IMR-90 (cell line): ENCODE data around the gene FOXN3. TPM values are rescaled to one million over a fixed set of nuclear protein-coding genes. Genes with fewer than 3 reads are reported as not detected.

Experiments used
- ATAC-seq: fragments of 200-7000 bp; cut with Tn5 transposase; 2 replicates; pipeline ENCODE4 v1.9.1; 2020; ENCODE audit warnings: low read depth, mild to moderate bottlenecking, moderate library complexity
- BruUV-seq: library from RNA; stranded (reverse); fragments of 400-500 nt; replicated peaks from 2 replicates; lab custom pipeline; 2021; lab: Mats Ljungman, UMichigan
- CTCF ChIA-PET: fragments of 300-600 bp; formaldehyde crosslinking; extraction: SDS; loops from one replicate; lab custom pipeline; 2021; ENCODE audit warnings: antibody characterized with exemption; lab: Yijun Ruan, JAX
- POLR2A ChIA-PET: fragments of 300-600 bp; sonication (Branson Sonifier 250); formaldehyde crosslinking; loops from one replicate; lab custom pipeline; 2022; ENCODE audit warnings: antibody characterized with exemption; ENCODE audit not compliant: unreplicated experiment; lab: Charles Lee
- DNase-seq: peaks from one replicate; pipeline ENCODE4 v3.0.0; 2013
- H2AFZ ChIP-seq: replicated peaks from 2 replicates; pipeline ENCODE3; 2013; ENCODE audit warnings: low read length, mild to moderate bottlenecking; ENCODE audit not compliant: poor library complexity
- H2AK5ac ChIP-seq: 2 replicates; pipeline ENCODE4 v1.6.1; 2013; ENCODE audit warnings: low read depth, low read length, inconsistent platforms
- H2AK9ac ChIP-seq: replicated peaks from 2 replicates; pipeline ENCODE3; 2013; ENCODE audit warnings: mild to moderate bottlenecking, low read depth, low read length, moderate library complexity; ENCODE audit not compliant: poor library complexity
- H2BK120ac ChIP-seq: 2 replicates; pipeline ENCODE4 v1.6.1; 2013; ENCODE audit warnings: low read depth, low read length, inconsistent platforms
- H2BK15ac ChIP-seq: 3 replicates; pipeline ENCODE4 v1.6.1; 2013; ENCODE audit warnings: low read depth, low read length, inconsistent platforms
- H2BK20ac ChIP-seq: 2 replicates; pipeline ENCODE4 v1.6.1; 2013; ENCODE audit warnings: low read depth, mild to moderate bottlenecking, inconsistent platforms, low read length, moderate library complexity
- H2BK5ac ChIP-seq: 2 replicates; pipeline ENCODE4 v1.6.1; 2013; ENCODE audit warnings: mild to moderate bottlenecking, low read depth, low read length, inconsistent platforms; ENCODE audit not compliant: poor library complexity, severe bottlenecking
- H3K14ac ChIP-seq: replicated peaks from 2 replicates; pipeline ENCODE4 v1.6.1; 2013; ENCODE audit warnings: low read depth, low read length, inconsistent platforms
- H3K18ac ChIP-seq: 2 replicates; pipeline ENCODE4 v1.6.1; 2013; ENCODE audit warnings: low read depth, low read length, control low read depth
- H3K23ac ChIP-seq: 2 replicates; pipeline ENCODE4 v1.6.1; 2013; ENCODE audit warnings: low read depth, low read length, inconsistent platforms
- H3K27ac ChIP-seq: 2 replicates; pipeline ENCODE4 v1.5.1; 2013; ENCODE audit warnings: mild to moderate bottlenecking, control low read depth, low read length; ENCODE audit not compliant: insufficient read depth
- H3K27me3 ChIP-seq: 2 replicates; pipeline ENCODE4 v1.6.1; 2013; ENCODE audit warnings: low read length; ENCODE audit not compliant: control insufficient read depth, insufficient read depth
- H3K36me3 ChIP-seq: 2 replicates; pipeline ENCODE4 v1.6.1; 2013; ENCODE audit warnings: low read length, mixed read lengths; ENCODE audit not compliant: control insufficient read depth, insufficient read depth
- H3K4ac ChIP-seq: 2 replicates; pipeline ENCODE4 v1.6.1; 2013; ENCODE audit warnings: low read depth, low read length, inconsistent platforms
- H3K4me1 ChIP-seq: 2 replicates; pipeline ENCODE4 v1.6.1; 2013; ENCODE audit warnings: low read length, mixed read lengths; ENCODE audit not compliant: control insufficient read depth, insufficient read depth
- H3K4me2 ChIP-seq: 2 replicates; pipeline ENCODE4 v1.6.1; 2013; ENCODE audit warnings: low read depth, mild to moderate bottlenecking, control low read depth, low read length, moderate library complexity
- H3K4me3 ChIP-seq: 2 replicates; pipeline ENCODE4 v1.5.1; 2013; ENCODE audit warnings: low read depth, mild to moderate bottlenecking, control low read depth, low read length, moderate library complexity; ENCODE audit not compliant: insufficient read depth
- H3K56ac ChIP-seq: 2 replicates; pipeline ENCODE4 v1.6.1; 2013; ENCODE audit warnings: low read length, inconsistent platforms; ENCODE audit not compliant: insufficient read depth; ENCODE audit errors: extremely low read depth
- H3K79me1 ChIP-seq, 2 experiments: 2 replicates each; pipeline ENCODE4 v1.6.1; 2013; ENCODE audit warnings: low read length in 2 of 2, inconsistent platforms in 1 of 2, low read depth in 1 of 2
- H3K9ac ChIP-seq: 2 replicates; pipeline ENCODE4 v1.6.1; 2013; ENCODE audit warnings: low read depth, low read length, control low read depth
- H3K9me1 ChIP-seq: 2 replicates; pipeline ENCODE4 v1.6.1; 2013; ENCODE audit warnings: low read length, inconsistent platforms; ENCODE audit not compliant: insufficient read depth
- H3K9me3 ChIP-seq: 2 replicates; pipeline ENCODE4 v1.6.1; 2013; ENCODE audit warnings: low read length; ENCODE audit not compliant: control insufficient read depth, insufficient read depth
- H4K20me1 ChIP-seq: 2 replicates; pipeline ENCODE4 v1.6.1; 2013; ENCODE audit warnings: low read length, inconsistent platforms; ENCODE audit not compliant: insufficient read depth
- H4K5ac ChIP-seq: 2 replicates; pipeline ENCODE4 v1.6.1; 2013; ENCODE audit warnings: mild to moderate bottlenecking, low read depth, low read length, control low read depth
- H4K8ac ChIP-seq, 2 experiments: 2 replicates each; pipeline ENCODE4 v1.6.1; 2013; ENCODE audit warnings: low read depth in 2 of 2, low read length in 2 of 2, control low read depth in 1 of 2, inconsistent platforms in 1 of 2
- H4K91ac ChIP-seq: 2 replicates; pipeline ENCODE4 v1.6.1; 2013; ENCODE audit warnings: low read depth, low read length, inconsistent platforms; ENCODE audit not compliant: insufficient read depth
- BHLHE40 ChIP-seq: fragments of 150-350 bp; IDR thresholded peaks from 2 replicates; pipeline ENCODE4 v1.6.1; 2016; ENCODE audit warnings: mild to moderate bottlenecking, low read depth, low read length
- CEBPB ChIP-seq: IDR thresholded peaks from 2 replicates; pipeline ENCODE4 v1.6.1; 2012; ENCODE audit warnings: low read depth, low read length, improper control_type of control experiment
- CHD1 ChIP-seq: IDR thresholded peaks from 2 replicates; pipeline ENCODE4 v1.6.1; 2012; ENCODE audit warnings: low read depth, low read length, improper control_type of control experiment
- FOS ChIP-seq: fragments of 150-350 bp; IDR thresholded peaks from 2 replicates; pipeline ENCODE4 v1.6.1; 2016; ENCODE audit warnings: low read depth, low read length
- MAFK ChIP-seq: IDR thresholded peaks from 2 replicates; pipeline ENCODE4 v1.6.1; 2012; ENCODE audit warnings: low read depth, low read length, improper control_type of control experiment
- MAZ ChIP-seq: IDR thresholded peaks from 2 replicates; pipeline ENCODE4 v1.6.1; 2012; ENCODE audit warnings: low read depth, mild to moderate bottlenecking, low read length, improper control_type of control experiment, moderate library complexity, borderline replicate concordance
- MXI1 ChIP-seq: IDR thresholded peaks from 2 replicates; pipeline ENCODE4 v1.6.1; 2012; ENCODE audit warnings: low read depth, mild to moderate bottlenecking, low read length, moderate library complexity, borderline replicate concordance
- NFE2L2 ChIP-seq: fragments of 150-350 bp; IDR thresholded peaks from 2 replicates; pipeline ENCODE4 v1.6.1; 2016; ENCODE audit warnings: low read depth, mild to moderate bottlenecking, low read length
- POLR2A ChIP-seq: IDR thresholded peaks from 2 replicates; pipeline ENCODE4 v1.6.1; 2012; ENCODE audit warnings: mild to moderate bottlenecking, low read depth, low read length
- RAD21 ChIP-seq: IDR thresholded peaks from 2 replicates; pipeline ENCODE4 v1.6.1; 2012; ENCODE audit warnings: low read length, improper control_type of control experiment
- RCOR1 ChIP-seq: IDR thresholded peaks from 2 replicates; pipeline ENCODE4 v1.6.1; 2012; ENCODE audit warnings: mild to moderate bottlenecking, low read length, improper control_type of control experiment; ENCODE audit not compliant: insufficient replicate concordance
- RFX5 ChIP-seq: IDR thresholded peaks from 2 replicates; pipeline ENCODE4 v1.8.0; 2012; ENCODE audit warnings: low read depth, mild to moderate bottlenecking, low read length, moderate library complexity
- SMC3 ChIP-seq: fragments of 150-350 bp; IDR thresholded peaks from 2 replicates; pipeline ENCODE4 v1.6.1; 2016; ENCODE audit warnings: low read depth, mild to moderate bottlenecking, antibody characterized with exemption, low read length, moderate library complexity
- WGBS, 2 experiments: methylation state at CpG; one replicate each; pipeline versions ENCODE4 v1.1.5 to v1.1.7; 2013; ENCODE audit warnings: missing lambda C conversion rate in 2 of 2; ENCODE audit not compliant: insufficient read length in 1 of 2; ENCODE audit errors: extremely low coverage in 2 of 2; 5-methylcytosine and 5-hydroxymethylcytosine counted together
- dilution Hi-C: fragments of 300-500 bp; cut with HindIII; formaldehyde crosslinking; loops from one replicate; pipeline ENCODE4 v1.14.3; 2018; ENCODE audit warnings: low sequenced_read_pairs; ENCODE audit not compliant: unreplicated experiment
- in situ Hi-C: fragments of 300-500 bp; cut with MboI; formaldehyde crosslinking; loops from 3 replicates; pipeline ENCODE4 v1.14.3; 2019; ENCODE audit warnings: low sequenced_read_pairs, inconsistent platforms, mixed read lengths
- intact Hi-C: fragments of 100-400 bp; cut with micrococcal nuclease; formaldehyde crosslinking; loops from 2 replicates; pipeline ENCODE4 v1.10.0; 2022
- polyA plus RNA-seq, 3 experiments: library from polyadenylated mRNA; depleted of rRNA; stranded (reverse); fragments of >200 nt; gene quantifications; 2 replicates each; pipeline ENCODE4 v1.2.3, GENCODE V29; 2012; ENCODE audit warnings: low replicate concordance in 1 of 3
- total RNA-seq: library from RNA; depleted of rRNA; stranded (reverse); fragments of >200 nt; gene quantifications from 2 replicates; pipeline ENCODE4 v1.2.3, GENCODE V29; 2012
- TF ChIP-seq, protein P1 (sequence below): fragments of 150-350 bp; IDR thresholded peaks from 2 replicates; pipeline ENCODE4 v1.6.1; 2017; ENCODE audit warnings: mild to moderate bottlenecking, antibody characterized with exemption, low read length, low read depth
- TF ChIP-seq, protein P2 (sequence below): conservative IDR thresholded peaks from 2 replicates; pipeline ENCODE4 v1.5.1; 2012; ENCODE audit warnings: mild to moderate bottlenecking, low read depth, low read length, improper control_type of control experiment
- TF ChIP-seq, protein P3 (sequence below): fragments of 150-350 bp; IDR thresholded peaks from 2 replicates; pipeline ENCODE4 v1.6.1; 2016; ENCODE audit warnings: low read depth, mild to moderate bottlenecking, low read length, moderate library complexity, borderline replicate concordance

FOXN3 gene
- total and polyA plus RNA-seq, 2 of the 4 experiments (the other 2 are of a cell fraction): 22.6 to 33.7 TPM

DNA sequence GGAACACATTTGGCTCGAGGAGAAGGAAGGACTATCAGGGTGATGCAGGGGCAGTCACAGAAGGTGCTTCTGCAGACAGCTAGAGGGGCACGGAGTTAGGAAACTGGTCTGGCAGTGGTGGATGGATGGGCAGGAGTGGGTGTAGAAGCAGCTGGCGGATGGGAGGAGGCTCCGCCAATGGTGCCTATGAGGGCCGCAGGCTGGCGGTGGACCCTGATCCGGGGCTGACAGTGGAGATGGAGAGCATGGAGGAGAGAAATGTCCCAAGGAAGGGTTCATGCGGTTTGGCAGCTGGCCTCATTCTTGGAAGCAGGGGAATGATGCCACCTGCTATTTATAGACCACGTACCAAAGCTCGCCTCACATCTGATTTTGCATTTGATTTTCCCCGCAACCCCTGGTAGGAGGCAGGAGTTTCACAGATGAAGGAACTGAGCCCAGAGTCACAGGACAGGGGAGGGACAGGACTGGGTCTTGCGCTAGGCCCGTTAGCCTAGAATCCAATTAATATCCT is 237.1 kb downstream of the FOXN3 start:
- 93% methylated on average over 8 of the region's 13 CpGs; no CpG with 5 or more reads in 1 of the 2 experiments for WGBS, 2 experiments
- no TSS peak for BruUV-seq
- Histone ChIP-seq H3K4ac (no peak overlapping the region), H2AK9ac (no peak overlapping the region), H2AFZ (no peak overlapping the region), H3K4me1 (peaks cover 6% of the 10 kb centered on the region), H4K91ac (no peak overlapping the region), H3K9ac (no peak overlapping the region), H3K4me2 (no peak overlapping the region), H2BK20ac (no peak overlapping the region), H2BK15ac (no peak overlapping the region), H3K36me3 (peaks cover 19% of the 10 kb centered on the region), H2BK120ac (no peak overlapping the region), H4K8ac (no peak overlapping the region), H2BK5ac (no peak overlapping the region), H3K18ac (no peak overlapping the region), H3K56ac (no peak overlapping the region), H3K14ac (no peak overlapping the region), H4K5ac (no peak overlapping the region), H3K79me1 (peaks cover 16 to 57% of the 10 kb centered on the region in 2 experiments), H3K9me3 (no peaks in the 10 kb centered on the region), H3K4me3 (no peak overlapping the region), H3K23ac (no peak overlapping the region), H2AK5ac (no peak overlapping the region), H3K9me1 (peaks cover 24% of the 10 kb centered on the region), H3K27ac (no peak overlapping the region), H3K27me3 (no peaks in the 10 kb centered on the region), H4K20me1 (peaks cover 19% of the 10 kb centered on the region; the same call in 1 of the 2 replicates)
- intact Hi-C loops (loop anchor here (5.0 kb wide), 1 partner anchor 138 kb away; no protein-coding TSS in a partner anchor), in situ Hi-C loops (no loop called here), dilution Hi-C loops (no loop called here)
- no peak for ATAC-seq
- DNase-seq: no peak
- no peak for TF ChIP-seq NFE2L2
- TF ChIP-seq MXI1: no peak
- TF ChIP-seq, protein P1, sequence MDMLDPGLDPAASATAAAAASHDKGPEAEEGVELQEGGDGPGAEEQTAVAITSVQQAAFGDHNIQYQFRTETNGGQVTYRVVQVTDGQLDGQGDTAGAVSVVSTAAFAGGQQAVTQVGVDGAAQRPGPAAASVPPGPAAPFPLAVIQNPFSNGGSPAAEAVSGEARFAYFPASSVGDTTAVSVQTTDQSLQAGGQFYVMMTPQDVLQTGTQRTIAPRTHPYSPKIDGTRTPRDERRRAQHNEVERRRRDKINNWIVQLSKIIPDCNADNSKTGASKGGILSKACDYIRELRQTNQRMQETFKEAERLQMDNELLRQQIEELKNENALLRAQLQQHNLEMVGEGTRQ: no peak
- TF ChIP-seq CHD1: no peak
- TF ChIP-seq MAZ: no peak
- TF ChIP-seq, protein P2, sequence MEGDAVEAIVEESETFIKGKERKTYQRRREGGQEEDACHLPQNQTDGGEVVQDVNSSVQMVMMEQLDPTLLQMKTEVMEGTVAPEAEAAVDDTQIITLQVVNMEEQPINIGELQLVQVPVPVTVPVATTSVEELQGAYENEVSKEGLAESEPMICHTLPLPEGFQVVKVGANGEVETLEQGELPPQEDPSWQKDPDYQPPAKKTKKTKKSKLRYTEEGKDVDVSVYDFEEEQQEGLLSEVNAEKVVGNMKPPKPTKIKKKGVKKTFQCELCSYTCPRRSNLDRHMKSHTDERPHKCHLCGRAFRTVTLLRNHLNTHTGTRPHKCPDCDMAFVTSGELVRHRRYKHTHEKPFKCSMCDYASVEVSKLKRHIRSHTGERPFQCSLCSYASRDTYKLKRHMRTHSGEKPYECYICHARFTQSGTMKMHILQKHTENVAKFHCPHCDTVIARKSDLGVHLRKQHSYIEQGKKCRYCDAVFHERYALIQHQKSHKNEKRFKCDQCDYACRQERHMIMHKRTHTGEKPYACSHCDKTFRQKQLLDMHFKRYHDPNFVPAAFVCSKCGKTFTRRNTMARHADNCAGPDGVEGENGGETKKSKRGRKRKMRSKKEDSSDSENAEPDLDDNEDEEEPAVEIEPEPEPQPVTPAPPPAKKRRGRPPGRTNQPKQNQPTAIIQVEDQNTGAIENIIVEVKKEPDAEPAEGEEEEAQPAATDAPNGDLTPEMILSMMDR: no peak
- no peak for TF ChIP-seq CEBPB
- no peak for TF ChIP-seq FOS
- no peak for TF ChIP-seq RFX5
- no peak for TF ChIP-seq RAD21
- TF ChIP-seq RCOR1: no peak
- no peak for TF ChIP-seq MAFK
- no peak for TF ChIP-seq BHLHE40
- TF ChIP-seq SMC3: no peak
- TF ChIP-seq POLR2A: no peak
- TF ChIP-seq, protein P3, sequence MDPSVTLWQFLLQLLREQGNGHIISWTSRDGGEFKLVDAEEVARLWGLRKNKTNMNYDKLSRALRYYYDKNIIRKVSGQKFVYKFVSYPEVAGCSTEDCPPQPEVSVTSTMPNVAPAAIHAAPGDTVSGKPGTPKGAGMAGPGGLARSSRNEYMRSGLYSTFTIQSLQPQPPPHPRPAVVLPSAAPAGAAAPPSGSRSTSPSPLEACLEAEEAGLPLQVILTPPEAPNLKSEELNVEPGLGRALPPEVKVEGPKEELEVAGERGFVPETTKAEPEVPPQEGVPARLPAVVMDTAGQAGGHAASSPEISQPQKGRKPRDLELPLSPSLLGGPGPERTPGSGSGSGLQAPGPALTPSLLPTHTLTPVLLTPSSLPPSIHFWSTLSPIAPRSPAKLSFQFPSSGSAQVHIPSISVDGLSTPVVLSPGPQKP: no peak
- ChIA-PET CTCF (no interaction called here), POLR2A (no interaction called here)
